ENCODE results near the gene CSMD2.

The CSMD2 gene

DNA sequence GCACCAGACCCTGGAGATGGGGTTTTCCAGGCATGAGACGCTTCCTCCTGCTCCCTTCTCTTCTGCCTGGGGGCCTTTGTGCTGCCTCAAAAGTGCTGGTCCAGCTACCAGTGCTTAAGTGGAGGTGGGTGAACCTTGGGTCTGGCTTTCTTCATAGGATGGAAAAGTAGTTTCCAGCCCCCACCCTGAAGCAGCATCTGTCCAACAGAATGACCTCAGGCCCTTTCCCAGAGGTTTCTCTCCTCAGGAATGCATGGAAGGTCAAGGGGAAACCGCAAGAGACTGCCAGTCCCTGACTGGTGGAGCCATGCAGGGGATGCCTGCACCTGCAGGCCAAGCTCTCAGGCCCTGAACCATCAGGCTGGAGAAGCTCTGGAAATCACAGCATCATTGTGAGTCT, 237.3 kb downstream of the CSMD2 start:
- TF ChIP-seq, protein P1, sequence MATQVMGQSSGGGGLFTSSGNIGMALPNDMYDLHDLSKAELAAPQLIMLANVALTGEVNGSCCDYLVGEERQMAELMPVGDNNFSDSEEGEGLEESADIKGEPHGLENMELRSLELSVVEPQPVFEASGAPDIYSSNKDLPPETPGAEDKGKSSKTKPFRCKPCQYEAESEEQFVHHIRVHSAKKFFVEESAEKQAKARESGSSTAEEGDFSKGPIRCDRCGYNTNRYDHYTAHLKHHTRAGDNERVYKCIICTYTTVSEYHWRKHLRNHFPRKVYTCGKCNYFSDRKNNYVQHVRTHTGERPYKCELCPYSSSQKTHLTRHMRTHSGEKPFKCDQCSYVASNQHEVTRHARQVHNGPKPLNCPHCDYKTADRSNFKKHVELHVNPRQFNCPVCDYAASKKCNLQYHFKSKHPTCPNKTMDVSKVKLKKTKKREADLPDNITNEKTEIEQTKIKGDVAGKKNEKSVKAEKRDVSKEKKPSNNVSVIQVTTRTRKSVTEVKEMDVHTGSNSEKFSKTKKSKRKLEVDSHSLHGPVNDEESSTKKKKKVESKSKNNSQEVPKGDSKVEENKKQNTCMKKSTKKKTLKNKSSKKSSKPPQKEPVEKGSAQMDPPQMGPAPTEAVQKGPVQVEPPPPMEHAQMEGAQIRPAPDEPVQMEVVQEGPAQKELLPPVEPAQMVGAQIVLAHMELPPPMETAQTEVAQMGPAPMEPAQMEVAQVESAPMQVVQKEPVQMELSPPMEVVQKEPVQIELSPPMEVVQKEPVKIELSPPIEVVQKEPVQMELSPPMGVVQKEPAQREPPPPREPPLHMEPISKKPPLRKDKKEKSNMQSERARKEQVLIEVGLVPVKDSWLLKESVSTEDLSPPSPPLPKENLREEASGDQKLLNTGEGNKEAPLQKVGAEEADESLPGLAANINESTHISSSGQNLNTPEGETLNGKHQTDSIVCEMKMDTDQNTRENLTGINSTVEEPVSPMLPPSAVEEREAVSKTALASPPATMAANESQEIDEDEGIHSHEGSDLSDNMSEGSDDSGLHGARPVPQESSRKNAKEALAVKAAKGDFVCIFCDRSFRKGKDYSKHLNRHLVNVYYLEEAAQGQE (IDR thresholded peaks at IDR 0.05; ENCODE audit: insufficient read depth in 1 of 2, low read depth in 2 of 2, low read length in 2 of 2): no peak
- TF ChIP-seq TAF1 (IDR thresholded peaks at IDR 0.05; ENCODE audit: borderline replicate concordance, insufficient read depth, low read length): no peak

DNA sequence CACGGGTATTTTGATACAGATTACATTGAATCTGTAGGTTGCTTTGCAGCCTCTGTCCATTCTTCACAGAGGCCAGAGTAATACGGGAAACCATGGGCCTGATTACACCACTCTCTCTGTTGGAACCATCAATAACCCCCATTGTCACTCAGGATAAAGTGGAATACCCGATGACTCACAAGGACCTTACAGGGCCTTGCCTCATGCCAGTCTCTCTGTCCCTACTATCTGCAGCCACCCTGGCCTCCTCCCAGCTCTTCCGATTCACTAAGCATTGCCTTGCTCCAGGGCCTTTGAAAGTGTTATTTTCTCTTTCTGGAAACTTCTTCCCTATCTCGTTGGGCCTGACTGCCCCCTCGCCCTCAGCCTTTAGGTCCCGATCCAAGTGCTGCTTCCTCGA, 239.4 kb downstream of the CSMD2 start:
- TF ChIP-seq TAF1 (IDR thresholded peaks at IDR 0.05; ENCODE audit: borderline replicate concordance, insufficient read depth, low read length): no peak
- TF ChIP-seq SIN3A (IDR thresholded peaks at IDR 0.05; ENCODE audit: borderline replicate concordance, insufficient read depth, low read length): no peak
- TF ChIP-seq, protein P1 (IDR thresholded peaks at IDR 0.05; ENCODE audit: insufficient read depth in 1 of 2, low read depth in 2 of 2, low read length in 2 of 2): no peak
- TF ChIP-seq POLR2AphosphoS5 (IDR thresholded peaks at IDR 0.05; ENCODE audit: low read depth, low read length): no peak
- TF ChIP-seq FOXP2 (optimal IDR thresholded peaks at IDR 0.05; ENCODE audit: borderline replicate concordance, extremely low read depth, extremely low read length, insufficient read depth): no peak

DNA sequence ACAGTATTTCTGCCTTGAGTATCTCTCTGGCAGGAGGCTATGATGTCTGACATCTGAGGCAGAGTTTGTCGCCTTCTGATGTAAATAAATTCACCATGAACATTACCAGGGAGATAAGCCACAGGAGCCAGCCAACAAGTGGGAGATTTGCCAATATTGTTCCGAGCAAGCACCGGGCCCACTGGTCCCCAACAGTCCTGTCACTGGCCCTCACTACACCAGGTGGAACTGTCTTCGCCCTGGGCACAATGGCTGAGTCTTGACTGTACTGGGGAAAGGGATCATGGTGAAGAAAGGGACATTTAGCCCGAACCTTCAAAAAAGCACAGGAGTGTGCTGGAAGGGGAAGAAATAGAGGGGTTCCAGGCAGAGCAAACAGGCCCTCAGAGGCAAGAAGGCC, 243.7 kb downstream of the CSMD2 start:
- TF ChIP-seq FOXP2 (optimal IDR thresholded peaks at IDR 0.05; ENCODE audit: borderline replicate concordance, extremely low read depth, extremely low read length, insufficient read depth) (no peak), TAF1 (IDR thresholded peaks at IDR 0.05; ENCODE audit: borderline replicate concordance, insufficient read depth, low read length) (no peak), SIN3A (IDR thresholded peaks at IDR 0.05; ENCODE audit: borderline replicate concordance, insufficient read depth, low read length) (no peak), POLR2AphosphoS5 (IDR thresholded peaks at IDR 0.05; ENCODE audit: low read depth, low read length) (no peak)
- TF ChIP-seq, protein P1 (IDR thresholded peaks at IDR 0.05; ENCODE audit: insufficient read depth in 1 of 2, low read depth in 2 of 2, low read length in 2 of 2): no peak

DNA sequence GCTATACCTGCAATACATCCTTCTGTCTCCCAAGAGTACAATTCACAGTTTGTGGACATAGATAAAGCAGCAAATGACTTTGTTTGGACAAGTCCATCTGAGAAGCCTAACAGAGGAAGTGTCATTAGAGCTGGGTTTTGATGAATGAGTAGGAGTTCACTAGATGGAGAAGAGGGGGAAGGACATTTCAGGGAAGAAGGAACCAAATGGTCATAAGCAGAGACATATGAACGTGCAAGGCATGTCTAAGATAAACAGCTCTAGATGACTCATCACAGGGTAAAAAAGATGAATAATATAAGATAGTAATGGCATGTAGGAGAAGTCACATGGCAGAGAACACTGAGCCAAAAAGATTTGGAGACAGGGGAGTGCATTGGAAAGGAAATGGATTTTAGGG, 246.7 kb downstream of the CSMD2 start:
- no peak for TF ChIP-seq TAF1 (IDR thresholded peaks at IDR 0.05; ENCODE audit: borderline replicate concordance, insufficient read depth, low read length)

DNA sequence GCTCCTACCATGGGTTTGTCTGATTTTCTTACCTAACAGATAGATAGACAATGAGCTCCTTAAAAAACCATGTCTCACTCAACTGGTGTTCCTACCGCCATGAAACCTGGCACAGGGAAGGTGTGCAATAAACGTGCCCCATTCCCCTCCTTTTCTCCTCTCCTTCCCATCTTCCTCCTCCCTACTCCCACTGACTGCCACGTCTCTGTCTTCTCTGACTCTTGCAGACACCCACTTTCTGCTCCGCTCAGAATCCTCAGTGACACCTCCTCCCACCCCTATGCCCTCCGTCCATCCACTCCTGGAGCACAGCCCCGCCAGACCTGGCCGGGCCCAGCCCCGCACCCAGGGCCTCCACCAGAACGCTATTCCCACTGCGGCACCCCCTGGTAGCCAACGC, 248.2 kb downstream of the CSMD2 start:
- TF ChIP-seq, protein P1 (IDR thresholded peaks at IDR 0.05; ENCODE audit: insufficient read depth in 1 of 2, low read depth in 2 of 2, low read length in 2 of 2): no peak
- TF ChIP-seq POLR2AphosphoS5 (IDR thresholded peaks at IDR 0.05; ENCODE audit: low read depth, low read length) (no peak), SIN3A (IDR thresholded peaks at IDR 0.05; ENCODE audit: borderline replicate concordance, insufficient read depth, low read length) (no peak)

DNA sequence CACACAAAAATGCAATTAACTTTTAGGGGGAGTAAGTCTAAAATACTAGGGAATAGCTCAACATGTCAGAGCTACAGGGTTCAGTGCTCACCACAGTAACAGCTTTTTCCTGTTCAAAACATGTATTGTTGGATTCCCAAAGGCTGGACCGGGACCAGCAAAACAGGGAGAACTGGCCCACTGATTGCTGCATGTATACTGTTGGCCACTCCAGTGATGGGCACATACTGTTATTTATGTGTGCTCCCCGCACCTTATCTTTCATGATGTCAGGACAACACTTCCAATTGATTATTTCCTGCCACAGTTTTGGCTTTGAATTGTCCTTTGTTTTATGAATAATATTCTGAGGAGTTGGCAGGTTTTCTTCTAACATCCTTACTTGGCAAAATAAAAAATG, 250.5 kb downstream of the CSMD2 start:
- TF ChIP-seq TAF1 (IDR thresholded peaks at IDR 0.05; ENCODE audit: borderline replicate concordance, insufficient read depth, low read length): no peak
- TF ChIP-seq, protein P1 (IDR thresholded peaks at IDR 0.05; ENCODE audit: insufficient read depth in 1 of 2, low read depth in 2 of 2, low read length in 2 of 2): no peak
- no peak for TF ChIP-seq POLR2AphosphoS5 (IDR thresholded peaks at IDR 0.05; ENCODE audit: low read depth, low read length)
- no peak for TF ChIP-seq SIN3A (IDR thresholded peaks at IDR 0.05; ENCODE audit: borderline replicate concordance, insufficient read depth, low read length)
- no peak for TF ChIP-seq FOXP2 (optimal IDR thresholded peaks at IDR 0.05; ENCODE audit: borderline replicate concordance, extremely low read depth, extremely low read length, insufficient read depth)

All from PFSK-1 (cell line).